HepG2 (cell line): ENCODE data around the gene MYOT. TPM values are rescaled to one million over a fixed set of nuclear protein-coding genes. Genes with fewer than 3 reads are reported as not detected.

Source experiments
- CC2D1A ChIP-seq: sonication (generic); formaldehyde crosslinking; IDR thresholded peaks from 2 replicates; pipeline ENCODE4 v1.8.1; 2023; ENCODE audit warnings: mild to moderate bottlenecking, missing genetic modification reagents
- DNMT3B ChIP-seq: conservative IDR thresholded peaks from 2 replicates; pipeline ENCODE4 v1.6.1; 2016; ENCODE audit warnings: missing biosample characterization, control low read depth
- ELF4 ChIP-seq: sonication (generic); formaldehyde crosslinking; IDR thresholded peaks from 2 replicates; pipeline ENCODE4 v1.5.0; 2020; ENCODE audit warnings: missing genetic modification reagents, mild to moderate bottlenecking, moderate library complexity, borderline replicate concordance
- ESRRA ChIP-seq: sonication (generic); formaldehyde crosslinking; IDR thresholded peaks from 2 replicates; pipeline ENCODE4 v1.5.1; 2020; ENCODE audit warnings: mild to moderate bottlenecking, low read depth, missing genetic modification reagents
- EZH2 ChIP-seq: conservative IDR thresholded peaks from 2 replicates; pipeline ENCODE4 v1.6.1; 2012; ENCODE audit warnings: mild to moderate bottlenecking, low read depth, low read length, moderate library complexity
- ISL2 ChIP-seq: sonication (generic); formaldehyde crosslinking; IDR thresholded peaks from 2 replicates; pipeline ENCODE4 v1.5.0; 2020; ENCODE audit warnings: missing genetic modification reagents
- MBNL3 ChIP-seq: fragments of 250-450 bp; sonication (Bioruptor Pico); conservative IDR thresholded peaks from 2 replicates; pipeline ENCODE4 v1.8.0; 2022; ENCODE audit warnings: mild to moderate bottlenecking, inconsistent platforms
- MZF1 ChIP-seq: sonication (generic); formaldehyde crosslinking; IDR thresholded peaks from 2 replicates; pipeline ENCODE4 v1.8.1; 2023; ENCODE audit warnings: mild to moderate bottlenecking, missing genetic modification reagents, borderline replicate concordance
- RBM22 ChIP-seq: fragments of 200-400 bp; formaldehyde crosslinking; optimal IDR thresholded peaks from 2 replicates; pipeline ENCODE3; 2017; ENCODE audit warnings: mild to moderate bottlenecking, low read length, moderate library complexity
- SAFB2 ChIP-seq: sonication (generic); formaldehyde crosslinking; IDR thresholded peaks from 2 replicates; pipeline ENCODE4 v1.5.1; 2020; ENCODE audit warnings: missing genetic modification reagents, low read depth, mild to moderate bottlenecking, borderline replicate concordance
- SALL1 ChIP-seq: sonication (generic); formaldehyde crosslinking; IDR thresholded peaks from 2 replicates; pipeline ENCODE4 v1.8.0; 2022; ENCODE audit warnings: mild to moderate bottlenecking, missing genetic modification reagents
- SIN3A ChIP-seq: IDR thresholded peaks from 2 replicates; pipeline ENCODE4 v1.6.1; 2011; ENCODE audit warnings: low read depth, mild to moderate bottlenecking, control low read depth, low read length, borderline replicate concordance
- TAF15 ChIP-seq: fragments of 200-400 bp; formaldehyde crosslinking; IDR thresholded peaks from one replicate; pipeline ENCODE4 v1.6.1; 2018; ENCODE audit warnings: mild to moderate bottlenecking, low read depth, low read length; ENCODE audit not compliant: poor library complexity, severe bottlenecking
- U2AF1 ChIP-seq: fragments of 200-400 bp; formaldehyde crosslinking; optimal IDR thresholded peaks from 2 replicates; pipeline ENCODE3; 2017; ENCODE audit warnings: mild to moderate bottlenecking, low read depth, low read length
- ZBTB7B ChIP-seq: sonication (generic); formaldehyde crosslinking; IDR thresholded peaks from 2 replicates; pipeline ENCODE4 v1.4.0; 2020; ENCODE audit warnings: missing genetic modification reagents
- ZNF20 ChIP-seq: sonication (generic); formaldehyde crosslinking; IDR thresholded peaks from 2 replicates; pipeline ENCODE4 v1.4.0; 2020; ENCODE audit warnings: mild to moderate bottlenecking, moderate library complexity, missing genetic modification reagents
- ZNF354B ChIP-seq: sonication (generic); formaldehyde crosslinking; IDR thresholded peaks from 2 replicates; pipeline ENCODE4 v1.8.0; 2022; ENCODE audit warnings: mild to moderate bottlenecking, missing genetic modification reagents
- ZNF460 ChIP-seq: sonication (generic); formaldehyde crosslinking; IDR thresholded peaks from 2 replicates; pipeline ENCODE4 v1.5.1; 2020; ENCODE audit warnings: missing genetic modification reagents, mild to moderate bottlenecking, borderline replicate concordance
- ZNF468 ChIP-seq: sonication (generic); formaldehyde crosslinking; IDR thresholded peaks from 2 replicates; pipeline ENCODE4 v1.8.0; 2022; ENCODE audit warnings: mild to moderate bottlenecking, moderate library complexity, missing genetic modification reagents
- ZNF567 ChIP-seq: sonication (generic); formaldehyde crosslinking; IDR thresholded peaks from 2 replicates; pipeline ENCODE4 v1.8.1; 2023; ENCODE audit warnings: mild to moderate bottlenecking, missing genetic modification reagents, borderline replicate concordance
- ZNF619 ChIP-seq: sonication (generic); formaldehyde crosslinking; IDR thresholded peaks from 2 replicates; pipeline ENCODE4 v1.4.0; 2020; ENCODE audit warnings: mild to moderate bottlenecking, missing genetic modification reagents
- ZNF792 ChIP-seq: IDR thresholded peaks from 2 replicates; pipeline ENCODE4 v1.6.1; 2016
- ZNF839 ChIP-seq: sonication (generic); formaldehyde crosslinking; IDR thresholded peaks from 2 replicates; pipeline ENCODE4 v1.4.0; 2020; ENCODE audit warnings: missing genetic modification reagents, mild to moderate bottlenecking, borderline replicate concordance
- ZNF879 ChIP-seq: sonication (generic); formaldehyde crosslinking; IDR thresholded peaks from 2 replicates; pipeline ENCODE4 v1.8.1; 2023; ENCODE audit warnings: missing genetic modification reagents
- polyA plus RNA-seq, 8 experiments: library from polyadenylated mRNA; depleted of rRNA in 3 of 8; stranded (reverse) in 7 of 8; unstranded in 1 of 8; fragments of >200 nt; fragmentation: Illumina TruSeq in 4 of 8; extraction: Trizol in 4 of 8; gene quantifications; 2 replicates each; pipeline versions ENCODE4 v1.2.1 to v1.2.3, GENCODE V29; 2011 to 2016; ENCODE audit warnings: low read depth in 4 of 8, missing spikeins in 1 of 8, mixed read lengths in 1 of 8; ENCODE audit not compliant: insufficient read depth in 1 of 8
- total RNA-seq, 5 experiments: library from RNA; depleted of rRNA; stranded (reverse); fragments of >200 nt; fragmentation: Illumina TruSeq; extraction: Trizol; gene quantifications; 2 replicates each; pipeline ENCODE4 v1.2.3, GENCODE V29; 2016; ENCODE audit warnings: low read depth in 1 of 5
- TF ChIP-seq, protein P1 (sequence below): sonication (generic); formaldehyde crosslinking; IDR thresholded peaks from 2 replicates; pipeline ENCODE4 v1.4.0; 2020; ENCODE audit warnings: mild to moderate bottlenecking, missing genetic modification reagents
- TF ChIP-seq, protein P2 (sequence below): sonication (generic); formaldehyde crosslinking; IDR thresholded peaks from 2 replicates; pipeline ENCODE4 v1.5.1; 2020; ENCODE audit warnings: missing genetic modification reagents, mild to moderate bottlenecking, borderline replicate concordance
- TF ChIP-seq, protein P3 (sequence below): sonication (generic); formaldehyde crosslinking; IDR thresholded peaks from 2 replicates; pipeline ENCODE4 v1.4.0; 2020; ENCODE audit warnings: mild to moderate bottlenecking, missing genetic modification reagents

The MYOT gene
- total and polyA plus RNA-seq, 2 of the 13 experiments (the other 11 are each of a cell fraction or from before 2014, with no cell fraction given): not detected

DNA sequence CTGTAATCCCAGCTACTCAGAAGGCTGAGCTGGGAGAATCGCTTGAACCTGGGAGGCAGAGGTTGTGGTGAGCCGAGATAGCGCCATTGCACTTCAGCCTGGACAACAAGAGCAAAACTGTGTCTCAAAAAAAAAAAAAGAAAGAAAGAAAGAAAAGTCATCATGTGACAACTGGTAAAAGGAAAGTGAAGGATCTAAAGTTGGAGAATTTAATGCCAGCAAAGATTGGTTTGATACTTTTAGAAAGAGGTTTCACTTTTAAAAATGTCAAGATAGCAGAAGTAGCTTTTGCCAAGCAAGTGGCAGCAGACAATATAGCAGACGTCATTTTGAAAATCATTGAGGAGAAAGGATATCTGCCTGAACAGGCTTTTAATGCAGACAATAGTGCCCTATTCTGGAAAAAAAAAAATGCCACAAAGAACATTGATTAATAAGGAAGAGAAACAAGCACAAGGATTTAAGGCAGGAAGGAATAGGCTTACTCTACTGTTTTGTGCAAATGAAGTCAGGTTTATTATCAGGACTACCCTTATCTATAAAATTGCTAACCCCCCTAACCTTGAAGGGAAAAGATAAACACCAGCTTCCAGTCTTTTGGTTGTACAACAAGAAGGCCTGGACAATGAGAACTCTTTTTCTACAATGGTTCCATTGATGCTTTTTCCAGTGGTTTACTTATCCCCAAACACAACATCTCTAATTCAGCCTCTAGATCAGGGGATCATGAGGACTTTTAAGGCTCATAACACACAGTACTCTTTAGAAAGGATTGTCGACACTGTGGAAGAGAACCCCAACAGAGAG is 33.6 kb downstream of the MYOT start (continued):
- TF ChIP-seq ZNF354B: no peak
- TF ChIP-seq, protein P1, sequence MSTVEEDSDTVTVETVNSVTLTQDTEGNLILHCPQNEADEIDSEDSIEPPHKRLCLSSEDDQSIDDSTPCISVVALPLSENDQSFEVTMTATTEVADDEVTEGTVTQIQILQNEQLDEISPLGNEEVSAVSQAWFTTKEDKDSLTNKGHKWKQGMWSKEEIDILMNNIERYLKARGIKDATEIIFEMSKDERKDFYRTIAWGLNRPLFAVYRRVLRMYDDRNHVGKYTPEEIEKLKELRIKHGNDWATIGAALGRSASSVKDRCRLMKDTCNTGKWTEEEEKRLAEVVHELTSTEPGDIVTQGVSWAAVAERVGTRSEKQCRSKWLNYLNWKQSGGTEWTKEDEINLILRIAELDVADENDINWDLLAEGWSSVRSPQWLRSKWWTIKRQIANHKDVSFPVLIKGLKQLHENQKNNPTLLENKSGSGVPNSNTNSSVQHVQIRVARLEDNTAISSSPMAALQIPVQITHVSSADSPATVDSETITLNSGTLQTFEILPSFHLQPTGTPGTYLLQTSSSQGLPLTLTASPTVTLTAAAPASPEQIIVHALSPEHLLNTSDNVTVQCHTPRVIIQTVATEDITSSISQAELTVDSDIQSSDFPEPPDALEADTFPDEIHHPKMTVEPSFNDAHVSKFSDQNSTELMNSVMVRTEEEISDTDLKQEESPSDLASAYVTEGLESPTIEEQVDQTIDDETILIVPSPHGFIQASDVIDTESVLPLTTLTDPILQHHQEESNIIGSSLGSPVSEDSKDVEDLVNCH (CRISPR knock-in tag): no peak
- no peak for TF ChIP-seq ZNF619 (CRISPR knock-in tag)
- TF ChIP-seq ZNF567 (CRISPR knock-in tag): no peak
- TF ChIP-seq, protein P2, sequence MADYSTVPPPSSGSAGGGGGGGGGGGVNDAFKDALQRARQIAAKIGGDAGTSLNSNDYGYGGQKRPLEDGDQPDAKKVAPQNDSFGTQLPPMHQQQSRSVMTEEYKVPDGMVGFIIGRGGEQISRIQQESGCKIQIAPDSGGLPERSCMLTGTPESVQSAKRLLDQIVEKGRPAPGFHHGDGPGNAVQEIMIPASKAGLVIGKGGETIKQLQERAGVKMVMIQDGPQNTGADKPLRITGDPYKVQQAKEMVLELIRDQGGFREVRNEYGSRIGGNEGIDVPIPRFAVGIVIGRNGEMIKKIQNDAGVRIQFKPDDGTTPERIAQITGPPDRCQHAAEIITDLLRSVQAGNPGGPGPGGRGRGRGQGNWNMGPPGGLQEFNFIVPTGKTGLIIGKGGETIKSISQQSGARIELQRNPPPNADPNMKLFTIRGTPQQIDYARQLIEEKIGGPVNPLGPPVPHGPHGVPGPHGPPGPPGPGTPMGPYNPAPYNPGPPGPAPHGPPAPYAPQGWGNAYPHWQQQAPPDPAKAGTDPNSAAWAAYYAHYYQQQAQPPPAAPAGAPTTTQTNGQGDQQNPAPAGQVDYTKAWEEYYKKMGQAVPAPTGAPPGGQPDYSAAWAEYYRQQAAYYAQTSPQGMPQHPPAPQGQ (CRISPR knock-in tag): no peak
- no peak for TF ChIP-seq ZNF839 (CRISPR knock-in tag)
- peak; percentile 84 for TF ChIP-seq ISL2 (CRISPR knock-in tag)
- no peak for TF ChIP-seq ZNF468 (CRISPR knock-in tag)
- TF ChIP-seq ZNF460 (CRISPR knock-in tag): no peak
- TF ChIP-seq DNMT3B (CRISPR knock-in tag): no peak
- no peak for TF ChIP-seq ZNF879 (CRISPR knock-in tag)
- no peak for TF ChIP-seq SIN3A
- TF ChIP-seq ELF4 (CRISPR knock-in tag): no peak
- TF ChIP-seq EZH2: no peak
- TF ChIP-seq CC2D1A (CRISPR knock-in tag): no peak
- no peak for TF ChIP-seq ZBTB7B
- TF ChIP-seq TAF15: no peak
- no peak for TF ChIP-seq ZNF792
- no peak for TF ChIP-seq MBNL3 (CRISPR knock-in tag)
- no peak for TF ChIP-seq RBM22
- no peak for TF ChIP-seq U2AF1
- no peak for TF ChIP-seq MZF1 (CRISPR knock-in tag)
- no peak for TF ChIP-seq SAFB2 (CRISPR knock-in tag)
- no peak for TF ChIP-seq ESRRA (CRISPR knock-in tag)
- TF ChIP-seq ZNF20 (CRISPR knock-in tag): no peak
- TF ChIP-seq SALL1 (CRISPR knock-in tag): peak; percentile 20; the same call in 1 of the 2 replicates
- TF ChIP-seq, protein P3, sequence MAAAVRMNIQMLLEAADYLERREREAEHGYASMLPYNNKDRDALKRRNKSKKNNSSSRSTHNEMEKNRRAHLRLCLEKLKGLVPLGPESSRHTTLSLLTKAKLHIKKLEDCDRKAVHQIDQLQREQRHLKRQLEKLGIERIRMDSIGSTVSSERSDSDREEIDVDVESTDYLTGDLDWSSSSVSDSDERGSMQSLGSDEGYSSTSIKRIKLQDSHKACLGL: no peak
